NCI-H226 (cell line): ENCODE data around the gene TCF3.
A peak's percentile ranks its signal among the peaks of the same experiment; 100 is the strongest.

Experiments used
- DNase-seq: peaks from one replicate; pipeline ENCODE4 v3.0.0-alpha.2; 2015

Gene TCF3

DNA sequence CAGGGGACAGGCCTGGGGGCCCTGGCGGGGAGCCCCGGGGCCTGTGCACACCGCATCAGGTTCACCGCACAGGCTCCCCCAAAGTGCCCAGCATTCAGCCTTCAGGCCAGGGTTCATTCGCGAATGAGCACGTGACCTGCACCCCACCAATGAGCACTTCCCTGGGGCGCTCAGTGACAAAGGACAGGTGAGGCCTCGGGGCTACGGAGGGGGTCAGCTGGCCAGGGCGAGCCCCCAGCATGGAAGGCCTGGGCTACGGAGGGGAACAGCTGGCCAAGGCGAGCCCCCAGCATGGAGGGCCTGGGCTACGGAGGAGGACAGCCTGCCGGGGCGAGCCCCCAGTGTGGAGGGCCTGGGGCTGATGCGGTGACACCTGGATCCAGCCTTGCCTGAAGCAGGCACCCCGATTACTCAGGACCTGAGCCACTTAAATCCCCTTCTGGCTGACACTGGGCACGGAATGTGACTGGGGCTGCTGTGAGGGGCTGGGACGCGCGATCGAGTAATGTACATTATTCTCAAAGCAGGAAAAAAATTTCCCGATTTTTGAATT, 23.1 kb downstream of the TCF3 start:
- DNase-seq, result no peak

DNA sequence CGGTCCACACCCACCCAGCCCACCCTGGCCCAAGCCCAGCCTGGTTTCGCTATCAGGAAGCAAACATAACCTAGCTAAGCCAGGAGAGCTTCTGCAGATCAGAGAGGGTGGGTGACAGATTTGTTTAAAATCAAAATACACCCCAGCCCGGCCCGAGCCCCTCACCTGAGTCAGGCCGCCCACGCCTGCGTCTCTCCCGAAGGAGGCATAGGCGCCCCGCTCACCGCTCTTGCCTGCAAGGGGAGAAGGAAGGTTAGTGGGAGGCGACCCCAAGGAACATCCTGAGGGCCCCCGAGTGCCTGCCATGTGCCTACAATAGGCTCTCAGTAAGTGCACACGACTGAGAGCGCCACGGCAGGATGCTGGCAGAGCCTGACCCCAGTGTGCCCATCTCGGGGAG, 25.2 kb downstream of the TCF3 start:
- no peak for DNase-seq

DNA sequence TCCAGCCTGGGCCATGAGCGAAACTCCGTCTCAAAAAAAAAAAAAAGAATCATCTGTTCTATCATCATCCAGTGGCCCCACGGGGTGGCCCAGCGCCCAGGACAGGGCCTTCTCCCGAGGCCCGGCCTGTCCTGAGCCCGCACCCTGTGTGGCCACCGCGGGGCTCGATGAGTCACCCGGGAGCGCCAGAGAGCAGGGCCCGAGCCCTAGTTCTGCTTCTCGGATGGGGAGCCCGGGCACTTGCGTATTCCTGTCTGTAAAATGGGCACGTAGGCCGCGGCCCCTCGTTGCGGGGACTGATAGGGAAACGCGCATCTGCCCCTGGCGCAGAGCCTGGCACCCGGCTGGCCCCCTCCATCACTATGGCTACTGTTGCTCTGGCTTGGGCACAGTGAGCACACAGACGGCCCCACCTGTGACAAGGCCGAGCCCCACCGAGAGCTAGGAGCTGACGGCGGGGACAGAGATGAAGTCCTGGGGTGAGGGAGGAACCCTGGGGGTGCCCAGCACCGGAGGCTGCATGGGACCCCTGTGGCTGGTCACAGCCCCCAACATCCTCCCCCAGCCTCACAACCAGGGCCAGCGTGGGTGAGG, 25.9 kb downstream of the TCF3 start:
- no peak for DNase-seq

DNA sequence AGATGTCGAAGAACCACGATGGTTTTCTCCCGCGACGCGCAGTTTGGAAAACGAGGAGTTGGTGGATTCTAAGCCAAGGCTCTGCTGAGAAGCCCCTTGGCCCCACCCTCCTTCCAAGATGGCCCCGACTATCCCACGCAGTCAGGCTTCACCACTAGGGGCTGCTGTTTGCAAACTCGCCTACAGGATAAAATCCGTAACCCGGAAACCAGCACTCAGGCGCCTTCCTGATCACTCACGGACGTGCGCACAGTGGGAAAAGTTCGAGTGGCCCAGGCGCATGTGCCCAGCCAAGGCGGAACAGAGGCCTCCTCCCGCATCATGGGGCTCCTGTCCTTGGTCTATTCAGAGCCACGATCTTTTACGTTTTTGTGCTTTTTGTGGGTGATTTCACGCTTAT, 28.0 kb downstream of the TCF3 start:
- DNase-seq, result peak; percentile 11

DNA sequence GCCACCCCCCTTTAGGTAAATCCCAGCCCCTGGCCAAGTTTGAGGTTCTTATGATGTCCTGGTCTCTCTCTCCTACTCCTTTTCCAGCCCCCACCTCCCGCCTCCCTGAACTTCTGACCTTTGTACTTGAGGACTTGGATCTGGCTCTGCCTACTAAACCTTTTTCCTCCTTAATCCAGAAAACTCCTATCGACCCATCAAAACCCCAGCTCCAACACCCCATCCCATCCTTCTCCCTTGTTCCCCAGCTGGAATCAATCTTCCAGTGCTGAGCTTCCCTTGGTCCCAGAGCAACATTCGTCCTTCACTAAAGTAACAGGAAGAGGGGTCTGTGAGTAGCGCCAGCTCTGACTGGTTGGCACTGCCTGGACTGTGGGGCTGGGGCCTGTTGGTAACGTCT, 29.9 kb downstream of the TCF3 start:
- DNase-seq, result no peak

DNA sequence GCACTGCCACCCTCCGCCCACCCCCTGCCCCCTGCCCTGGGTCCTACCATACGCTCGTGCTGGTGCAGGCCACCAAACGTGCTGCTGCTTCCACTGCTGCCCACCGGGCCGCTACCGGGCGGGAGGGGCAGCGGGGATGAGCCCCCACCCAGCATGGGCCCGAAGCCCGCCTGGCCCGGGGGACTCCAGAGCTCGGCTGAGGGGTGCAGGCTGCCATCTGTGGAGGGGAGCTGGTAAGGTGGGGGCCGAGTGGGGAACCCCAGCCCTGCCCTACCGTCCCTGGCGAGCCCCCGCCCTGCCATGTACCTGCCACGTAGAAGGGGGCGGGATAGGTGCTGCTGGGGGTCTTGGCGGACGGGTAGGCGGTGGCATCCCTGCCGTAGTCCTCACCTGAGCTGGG, 30.4 kb downstream of the TCF3 start:
- DNase-seq, result no peak

DNA sequence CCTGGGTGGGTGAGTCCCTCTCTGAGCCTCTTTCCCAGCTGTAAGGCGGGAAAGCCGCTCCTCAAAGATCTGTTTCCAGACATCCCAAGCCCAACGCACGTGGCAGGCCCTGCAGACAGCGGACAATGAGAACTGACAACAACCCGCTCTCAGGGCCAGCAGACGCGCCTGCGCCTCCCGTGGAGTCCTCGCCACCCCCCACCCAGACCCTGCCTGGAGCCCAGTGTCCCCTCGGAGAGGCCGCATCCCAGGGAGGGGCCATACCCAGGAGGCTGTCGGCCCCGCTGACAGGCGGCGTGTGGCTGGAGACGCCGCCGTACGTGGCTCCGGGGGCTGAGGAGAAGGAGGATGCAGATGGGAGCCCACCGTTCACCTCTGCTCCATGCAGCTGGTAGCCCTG, 30.8 kb downstream of the TCF3 start:
- DNase-seq, result no peak

DNA sequence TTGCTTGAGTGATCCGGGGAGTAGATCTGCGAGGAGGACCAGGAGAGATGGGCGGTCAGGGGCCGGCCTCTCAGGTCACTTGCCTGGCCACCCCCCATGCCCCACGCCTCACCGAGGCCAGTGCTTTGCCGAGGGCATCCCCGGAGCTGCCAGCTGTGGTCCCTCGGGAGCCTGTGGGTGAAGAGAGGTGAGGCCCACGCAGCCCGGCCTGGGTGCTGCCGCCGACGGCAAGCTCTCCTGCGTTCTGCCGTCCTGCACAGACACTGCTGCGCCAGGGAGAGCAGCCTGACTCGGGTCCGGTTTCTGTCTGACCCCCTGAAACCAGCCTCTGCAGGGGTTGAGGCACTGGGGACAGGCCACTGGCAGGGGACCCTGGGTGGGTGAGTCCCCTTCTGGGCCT, 31.4 kb downstream of the TCF3 start:
- no peak for DNase-seq

DNA sequence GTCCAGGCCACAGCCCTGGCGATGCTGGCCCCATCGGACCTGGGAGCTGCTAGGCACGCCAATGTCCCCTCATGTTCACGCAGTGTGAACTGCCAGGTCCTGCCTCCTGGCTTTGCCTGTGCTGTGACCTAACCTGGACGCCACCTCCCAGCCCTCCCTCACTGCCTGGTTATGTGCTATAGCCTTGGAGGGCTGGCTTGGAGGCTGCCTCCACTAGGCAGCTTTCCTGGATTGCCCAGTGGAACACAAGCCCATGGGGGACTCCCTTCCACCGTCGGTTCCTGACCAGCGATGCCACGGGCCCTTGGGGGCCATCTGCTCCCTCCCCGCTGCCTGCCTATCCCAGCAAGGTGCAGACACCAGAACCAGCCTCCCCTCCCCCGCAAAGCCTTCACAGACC, 31.9 kb downstream of the TCF3 start:
- DNase-seq, result no peak

DNA sequence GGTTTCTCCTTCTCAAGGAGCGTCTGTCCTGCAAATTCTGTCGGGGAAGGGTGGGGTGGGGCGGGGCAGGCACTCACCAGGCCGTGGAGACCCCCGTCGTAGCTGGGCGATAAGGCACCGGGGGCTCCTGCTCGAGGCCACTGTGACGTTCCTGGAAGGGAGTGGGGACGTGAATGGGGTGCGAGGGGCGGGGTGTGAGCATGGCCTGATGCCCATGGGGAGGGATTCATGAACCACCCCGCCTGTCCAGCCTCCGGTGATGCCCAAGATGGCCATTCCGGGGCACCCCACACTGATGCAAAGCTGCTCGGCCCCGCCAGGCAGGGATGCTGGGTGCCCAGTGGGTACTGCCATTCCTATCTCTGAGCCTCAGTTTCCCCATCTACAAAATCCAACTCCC, 32.7 kb downstream of the TCF3 start:
- no peak for DNase-seq

DNA sequence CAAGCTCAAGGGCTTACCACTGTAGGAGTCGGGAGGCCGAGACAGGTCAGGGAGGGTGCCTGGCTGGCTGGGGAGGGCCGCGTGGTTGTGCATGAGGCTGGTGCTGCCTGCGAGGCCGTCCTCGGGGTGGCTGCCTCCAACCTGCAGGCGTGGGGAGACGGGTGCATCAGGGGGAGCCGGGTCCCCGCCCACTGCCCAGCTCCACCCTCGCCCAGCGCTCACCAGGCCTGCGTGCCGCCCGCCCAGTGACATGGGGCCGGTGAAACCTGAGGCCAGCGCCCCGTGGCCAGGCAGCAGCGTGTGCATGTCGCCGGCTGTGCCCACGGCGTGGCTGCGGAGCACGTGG, 33.3 kb downstream of the TCF3 start:
- no peak for DNase-seq

DNA sequence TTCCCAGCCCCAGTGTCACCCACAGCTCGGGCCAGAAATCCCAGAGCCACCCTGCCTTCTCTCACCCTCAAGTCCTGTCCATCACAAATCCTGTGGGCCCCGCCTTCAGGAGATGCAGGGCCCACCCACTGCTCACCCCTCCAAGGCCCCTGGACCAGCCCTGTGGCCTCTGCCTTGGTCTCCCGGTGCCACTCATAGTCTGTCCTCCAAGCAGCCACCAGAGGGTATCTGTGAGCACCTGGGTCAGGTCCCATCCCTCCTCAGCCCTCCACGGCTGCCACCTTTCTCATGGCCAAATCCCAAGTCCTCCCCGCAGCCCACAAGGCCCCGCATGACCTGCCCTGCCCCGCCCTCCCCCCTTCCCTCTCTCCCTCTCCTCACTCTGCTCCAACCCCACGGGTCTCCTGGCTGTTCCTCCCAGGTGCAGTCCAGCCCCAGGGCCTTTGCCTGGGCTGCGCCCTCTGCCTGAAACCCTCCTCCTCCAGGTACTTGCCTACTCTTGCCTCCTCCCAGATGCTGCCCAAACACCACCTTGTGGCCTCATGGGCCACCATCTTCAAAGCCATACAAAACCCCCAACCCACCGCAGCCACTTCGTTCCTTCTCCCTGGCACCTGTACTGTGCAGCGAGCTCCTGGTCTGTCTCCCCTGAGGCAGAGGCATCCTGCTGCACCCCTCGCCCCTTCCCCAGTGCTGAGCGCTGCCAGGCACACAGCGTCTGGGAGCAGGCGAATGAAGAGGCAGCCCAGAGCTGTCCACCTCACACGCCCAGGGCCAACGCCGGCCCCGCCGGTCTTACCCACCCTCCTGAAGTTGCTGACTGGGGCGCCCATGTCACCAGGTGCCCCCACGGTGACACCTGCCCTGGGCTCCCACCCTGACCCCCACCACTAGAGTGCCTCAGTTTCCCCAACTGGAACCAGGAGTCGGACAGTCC, 34.0 kb downstream of the TCF3 start:
- DNase-seq, result no peak

DNA sequence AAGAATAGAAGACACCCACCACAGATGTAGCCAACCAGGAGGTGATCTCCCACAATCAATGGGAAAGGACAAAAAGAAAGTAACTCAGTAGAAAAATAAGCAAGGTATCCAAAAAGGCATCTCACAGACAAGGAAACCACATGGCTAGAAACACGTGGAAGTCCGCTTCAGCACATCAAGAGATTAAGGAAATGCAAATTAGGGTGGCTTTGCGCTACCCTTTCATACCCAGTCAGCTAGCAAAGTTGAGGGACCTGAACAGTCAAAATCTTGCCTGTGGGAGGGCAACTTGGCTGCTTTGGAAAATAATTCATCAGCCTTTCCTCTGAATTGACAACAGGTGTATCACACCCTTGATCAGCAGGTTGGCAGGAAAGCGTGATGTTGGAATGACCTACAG, 35.5 kb downstream of the TCF3 start:
- no peak for DNase-seq

DNA sequence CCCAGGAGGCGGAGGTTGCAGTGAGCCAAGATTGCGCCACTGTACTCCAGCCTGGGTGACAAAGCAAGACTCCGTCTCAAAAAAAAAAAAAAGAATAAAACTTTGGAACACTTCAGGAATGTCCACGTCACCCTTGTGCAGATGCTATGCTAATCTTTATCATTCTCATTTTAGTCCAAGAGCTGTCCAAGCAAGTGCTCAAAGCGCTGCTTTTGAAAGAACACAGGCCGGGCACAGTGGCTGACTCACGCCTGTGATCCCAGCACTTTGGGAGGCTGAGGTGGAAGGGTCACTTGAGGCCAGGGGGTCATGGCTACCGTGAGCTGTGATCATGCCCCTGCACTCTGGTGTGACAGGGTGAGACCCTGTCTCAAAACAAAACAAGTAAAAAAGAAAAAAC, 36.0 kb downstream of the TCF3 start:
- no peak for DNase-seq

DNA sequence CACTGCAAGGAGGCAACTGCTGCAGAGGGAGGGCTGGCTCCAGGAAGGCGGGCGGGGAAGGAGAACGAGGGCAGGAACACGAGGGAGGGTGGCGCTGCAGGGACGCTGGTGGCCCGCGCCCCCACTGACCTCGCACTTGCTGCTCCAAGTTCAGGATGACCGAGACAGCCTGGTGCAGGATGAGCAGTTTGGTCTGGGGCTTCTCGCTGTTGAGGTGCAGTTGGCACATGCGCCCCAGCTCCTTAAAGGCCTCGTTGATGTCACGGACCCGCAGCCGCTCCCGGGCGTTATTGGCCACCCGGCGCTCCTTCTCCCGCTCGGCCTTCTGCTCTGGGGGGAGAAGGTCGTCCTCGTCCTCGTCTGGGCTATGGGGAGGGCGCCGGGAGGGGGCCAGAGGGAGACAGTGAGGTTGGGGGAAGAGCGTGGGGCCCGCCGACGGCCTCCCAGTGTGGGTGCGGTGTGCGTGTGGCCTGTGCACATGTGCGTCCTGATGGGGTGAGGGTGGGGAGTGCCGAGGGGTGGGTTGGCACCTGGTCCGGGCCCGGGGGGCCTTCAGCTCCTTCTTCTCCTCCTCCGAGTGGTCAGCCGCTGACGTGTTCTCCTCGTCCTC, 37.2 kb downstream of the TCF3 start:
- no peak for DNase-seq

DNA sequence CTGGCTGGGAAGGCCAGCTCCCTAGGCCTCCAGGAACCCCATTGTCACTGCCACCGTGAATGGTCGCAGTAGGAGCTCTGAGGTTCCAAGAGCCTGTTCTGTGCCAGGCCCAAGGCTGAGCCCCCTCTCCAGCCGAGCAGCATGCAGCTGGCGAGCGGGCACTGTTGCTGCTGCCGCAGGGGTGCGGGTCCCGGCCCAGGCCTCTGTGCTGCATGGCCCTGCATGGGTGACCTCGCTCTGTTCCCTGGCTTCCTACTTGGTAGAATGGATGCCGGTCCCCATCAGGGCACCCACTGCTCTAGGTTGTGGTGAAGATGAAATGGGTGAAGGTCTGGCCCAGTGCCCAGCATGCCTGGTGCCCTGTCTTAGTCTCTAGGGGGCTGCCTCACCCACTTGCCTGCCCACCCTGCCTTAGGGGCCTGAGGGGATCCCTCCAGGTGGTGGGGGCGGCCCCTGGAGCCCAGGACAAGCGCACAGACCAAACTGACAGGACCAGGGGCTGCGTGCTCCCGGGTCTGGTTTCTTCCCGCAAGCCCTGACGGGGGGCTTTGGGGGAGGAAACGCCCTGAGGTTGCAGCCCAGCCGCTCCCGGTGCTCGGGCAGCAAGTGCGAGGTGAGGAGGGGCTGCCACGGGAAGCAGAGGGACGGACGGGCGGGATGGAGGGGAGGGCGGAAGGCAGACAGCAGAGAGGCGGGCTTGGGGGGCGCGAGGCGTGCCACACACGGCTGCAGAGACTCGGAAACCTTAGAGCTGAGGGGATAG, 38.4 kb downstream of the TCF3 start:
- no peak for DNase-seq

DNA sequence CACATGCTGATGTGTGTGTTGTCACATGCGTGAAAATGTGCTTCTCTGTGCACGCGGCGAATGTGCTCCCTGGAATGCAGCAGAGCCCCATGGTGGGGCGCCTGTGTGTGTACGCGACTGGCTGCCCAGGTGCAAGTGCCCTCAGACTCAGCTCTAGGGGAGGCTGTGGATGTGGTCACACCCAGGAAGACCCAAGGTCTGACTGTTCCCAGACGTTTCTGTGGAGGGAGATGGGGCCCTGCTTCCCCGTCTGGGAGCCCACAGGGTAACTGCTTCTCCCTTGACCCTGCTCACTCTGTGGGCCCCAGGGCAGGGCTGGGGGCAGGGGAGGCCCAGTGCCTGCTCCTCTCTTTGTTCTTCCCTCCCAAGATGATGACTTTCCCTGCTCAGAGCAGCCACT, 39.3 kb downstream of the TCF3 start:
- DNase-seq, result no peak

DNA sequence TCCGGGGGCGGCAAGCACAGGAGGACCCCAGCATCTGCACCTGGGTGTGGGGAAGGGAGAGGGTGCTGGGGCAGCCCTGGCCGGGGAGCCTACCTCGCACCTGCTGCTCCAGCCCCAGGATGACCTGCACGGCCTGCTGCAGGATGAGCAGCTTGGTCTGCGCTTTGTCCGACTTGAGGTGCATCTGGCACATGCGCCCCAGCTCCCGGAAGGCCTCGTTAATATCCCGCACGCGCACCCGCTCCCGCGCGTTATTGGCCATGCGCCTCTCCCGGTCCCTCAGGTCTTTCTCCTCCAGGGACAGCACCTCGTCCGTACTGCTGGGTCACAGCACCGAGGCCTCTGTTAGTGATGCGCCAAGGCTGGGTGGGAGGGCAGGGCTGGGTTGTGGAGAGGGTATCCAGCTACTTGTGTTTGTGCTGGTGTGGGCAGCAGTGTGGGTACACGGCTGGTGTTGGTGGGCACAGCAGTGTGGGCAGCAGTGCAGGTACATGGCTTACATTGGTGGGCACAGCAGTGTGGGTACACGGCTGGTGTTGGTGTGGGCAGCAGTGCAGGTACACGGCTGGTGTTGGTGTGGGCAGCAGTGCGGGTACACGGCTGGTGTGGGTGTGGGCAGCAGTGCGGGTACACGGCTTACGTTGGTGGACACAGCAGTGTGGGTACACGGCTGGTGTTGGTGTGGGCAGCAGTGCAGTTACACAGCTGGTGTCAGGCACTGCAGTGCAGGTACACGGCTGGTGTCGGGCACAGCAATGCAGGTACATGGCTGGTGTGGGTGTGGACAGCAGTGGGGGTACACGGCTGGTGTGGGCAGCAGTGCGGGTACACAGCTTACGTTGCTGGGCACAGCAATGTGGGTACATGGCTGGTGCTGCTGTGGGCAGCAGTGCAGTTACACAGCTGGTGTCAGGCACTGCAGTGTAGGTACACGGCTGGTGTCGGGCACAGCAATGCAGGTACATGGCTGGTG, 40.0 kb downstream of the TCF3 start:
- no peak for DNase-seq

DNA sequence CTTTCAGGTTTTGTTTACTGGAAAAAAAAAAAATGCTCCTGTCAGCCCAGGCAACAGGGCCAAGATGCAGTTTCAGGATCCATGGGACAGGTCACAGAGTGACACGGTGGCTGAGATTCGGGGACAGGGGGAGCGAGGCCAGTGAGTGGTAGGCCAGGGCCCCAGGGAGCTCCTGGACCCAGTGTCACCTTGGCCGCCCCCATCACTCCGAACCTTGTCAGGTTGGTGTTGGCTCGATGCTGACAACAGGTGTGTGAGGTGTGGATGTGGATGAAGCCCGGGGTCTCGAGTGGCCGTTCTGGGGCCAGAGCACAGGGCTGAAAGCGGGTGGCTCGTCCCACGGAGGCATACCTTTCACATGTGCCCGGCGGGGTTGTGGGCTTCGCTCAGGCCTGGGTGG, 41.1 kb downstream of the TCF3 start:
- no peak for DNase-seq

DNA sequence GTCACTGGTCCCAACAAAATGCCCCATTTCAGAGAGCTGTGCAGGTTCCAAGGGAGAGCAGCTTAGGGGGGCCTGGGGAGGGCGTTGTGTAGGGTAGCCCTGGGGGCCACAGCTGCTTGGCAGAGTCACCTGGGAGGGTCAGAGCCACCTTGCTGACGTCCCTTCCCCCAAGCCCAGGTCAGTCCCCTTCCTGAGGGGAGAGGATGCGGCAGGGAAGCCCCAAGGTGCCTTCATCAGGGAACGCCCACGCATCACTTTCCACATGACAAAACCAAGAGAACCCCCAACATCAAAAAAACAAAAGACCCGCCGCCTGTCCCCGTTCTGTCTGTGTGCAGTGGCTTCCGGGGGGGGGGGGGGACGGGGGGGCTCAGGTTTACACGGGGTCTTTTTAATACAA, 41.8 kb downstream of the TCF3 start:
- no peak for DNase-seq

DNA sequence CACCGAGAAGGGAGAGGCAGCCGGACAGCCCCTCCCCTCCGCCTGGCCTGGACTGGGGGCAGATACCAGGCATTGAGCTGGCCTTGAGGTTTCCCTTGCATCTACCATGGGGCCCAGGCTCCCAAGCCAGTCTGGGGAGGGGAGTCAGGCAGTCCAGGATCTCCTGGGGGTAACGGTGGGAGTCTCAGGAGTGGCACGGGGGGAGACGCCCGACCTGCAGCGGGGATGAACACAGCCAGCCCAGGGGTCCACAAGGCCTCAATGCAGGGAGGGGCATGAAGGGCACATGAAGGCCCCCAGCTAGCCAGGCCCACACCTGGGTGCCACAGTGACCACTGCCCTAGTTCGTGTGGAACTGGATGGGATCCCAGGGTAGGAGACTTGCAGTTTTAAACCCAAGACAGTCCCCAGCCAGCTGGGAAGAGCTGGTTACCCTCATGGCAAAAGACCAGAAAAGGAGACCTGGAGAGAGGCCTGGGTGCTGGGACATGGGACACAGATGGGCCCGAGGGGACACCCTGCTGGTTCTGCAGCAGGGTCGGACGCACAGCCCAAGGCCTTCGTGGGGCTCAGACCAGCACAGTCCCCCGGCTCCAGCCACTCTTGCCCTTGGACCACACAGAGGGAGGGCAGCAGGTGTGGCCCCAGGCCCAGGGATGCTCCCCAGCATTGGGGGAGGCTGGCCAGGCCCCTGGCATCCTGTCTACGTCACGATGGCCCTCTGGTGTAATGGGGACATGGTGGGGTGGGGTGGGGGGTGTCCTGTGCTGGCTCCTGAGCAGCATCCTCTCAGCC, 42.5 kb downstream of the TCF3 start:
- no peak for DNase-seq

DNA sequence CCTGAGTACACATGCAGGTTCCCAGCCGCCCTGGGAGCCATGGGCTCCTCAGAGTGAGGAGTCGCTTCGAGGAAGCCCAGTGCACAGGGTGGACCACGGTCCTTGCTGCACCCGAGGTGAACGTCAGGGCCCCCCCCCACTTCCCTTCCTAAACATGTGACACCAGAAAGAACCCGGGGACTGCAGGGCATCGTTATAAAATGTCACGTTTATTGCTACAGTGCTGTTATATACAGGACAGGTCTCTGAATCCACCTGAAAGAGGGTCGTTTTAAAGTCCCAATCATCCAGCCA, 43.4 kb downstream of the TCF3 start:
- no peak for DNase-seq
